Body of pancreas (tissue), 4 donors: Measurements from ENCODE around the gene ELL. TPM values are rescaled to one million over a fixed set of nuclear protein-coding genes. Genes with fewer than 3 reads are reported as not detected.

Experiments used
- ATAC-seq: fragments of 150-250 bp; one replicate; pipeline ENCODE4 v1.9.1; 2016
- DNase-seq, 4 donors: peaks; one replicate each; pipeline ENCODE4 v3.0.0-alpha.2; 2019
- H3K27ac ChIP-seq, 4 donors: fragments of 200-600 bp; sonication (generic); 1 replicate in 3 of 4; 2 replicates in 1 of 4; pipeline versions ENCODE4 v1.5.1 to v1.6.1; 2016 to 2019; ENCODE audit warnings: mild to moderate bottlenecking in 1 of 4, mixed read lengths in 1 of 4, moderate library complexity in 1 of 4
- H3K27me3 ChIP-seq, 2 donors: fragments of 200-600 bp; sonication (generic); one replicate each; pipeline ENCODE4 v1.6.0; 2016; ENCODE audit warnings: mild to moderate bottlenecking in 1 of 2
- H3K36me3 ChIP-seq, 2 donors: fragments of 200-600 bp; sonication (generic); replicated peaks in 1 of 2; 2 replicates each; pipeline ENCODE4 v1.5.1; 2016; ENCODE audit warnings: low read depth in 2 of 2; ENCODE audit not compliant: insufficient read depth in 1 of 2
- H3K4me1 ChIP-seq: fragments of 200-600 bp; sonication (generic); one replicate; pipeline ENCODE4 v1.6.0; 2016
- H3K4me3 ChIP-seq, 2 donors: fragments of 200-600 bp; sonication (generic); 1 replicate in 1 of 2; 2 replicates in 1 of 2; pipeline ENCODE4 v1.5.1; 2016 to 2019
- H3K9me3 ChIP-seq, 3 donors: fragments of 200-600 bp; sonication (generic); 1 replicate in 2 of 3; 2 replicates in 1 of 3; pipeline ENCODE4 v1.5.1; 2016
- CTCF ChIP-seq, 7 experiments: fragments of 450-650 bp in 4 of 7; fragments of 200-600 bp in 3 of 7; sonication (generic) in 3 of 7; IDR thresholded peaks; one replicate each; pipeline ENCODE4 v1.5.1; 2016 to 2019; ENCODE audit warnings: antibody characterized with exemption in 7 of 7
- POLR2A ChIP-seq, 3 donors: fragments of 450-650 bp; IDR thresholded peaks; one replicate each; pipeline ENCODE4 v1.6.1; 2016; ENCODE audit warnings: antibody characterized with exemption in 3 of 3, mild to moderate bottlenecking in 2 of 3
- WGBS, 2 donors: methylation state at CpG; one replicate each; pipeline ENCODE4 v1.1.5; 2017; 5-methylcytosine and 5-hydroxymethylcytosine counted together
- intact Hi-C: fragments of 100-400 bp; cut with DNase I; formaldehyde crosslinking; loops from one replicate; pipeline ENCODE4 v1.15.1; 2023
- total RNA-seq, 2 donors: library from RNA; depleted of rRNA; stranded (reverse); fragments of >200 nt; gene quantifications; one replicate each; pipeline ENCODE4 v1.1.0, GENCODE V29; 2016

The ELL gene
- total RNA-seq, 2 donors from 2014 or later, result 12.5 to 14.2 TPM

GRCh38 chr19:18439025-18439909 is 82.6 kb downstream of the ELL start:
- ATAC-seq, result peak; percentile 12
- 55 to 68% methylated on average over 9 to 13 of the region's 13 CpGs for WGBS, 2 donors

GRCh38 chr19:18438331-18439024 is 83.4 kb downstream of the ELL start:
- no peaks in the 10 kb centered on the region for H3K9me3 ChIP-seq
- DNase-seq (peak; percentile 56 to 76 (median 70)), ATAC-seq (peak; percentile 52)
- intact Hi-C loops, result no loop called here
- peaks cover 58% of the 10 kb centered on the region for H3K4me1 ChIP-seq
- no peak for TF ChIP-seq CTCF (IDR thresholded peaks at IDR 0.05)
- TF ChIP-seq POLR2A (IDR thresholded peaks at IDR 0.05), result peak; percentile 7 to 28 (median 15)
- peak overlapping the region; percentile 69 to 92 (median 87) for H3K27ac ChIP-seq
- 0 to 15% methylated on average over 1 to 24 of the region's 24 CpGs for WGBS, 2 donors
- H3K36me3 ChIP-seq, result peaks cover 0 to under 1% of the 10 kb centered on the region in 2 donors
- no peaks in the 10 kb centered on the region for H3K27me3 ChIP-seq
- no peak overlapping the region for H3K4me3 ChIP-seq

More at GRCh38 chr19:18439025-18439909, 82.6 kb downstream of the ELL start:
- TF ChIP-seq CTCF (IDR thresholded peaks at IDR 0.05) (peak in 1 of 7 experiments; percentile 9), POLR2A (IDR thresholded peaks at IDR 0.05) (no peak)
- Histone ChIP-seq H3K4me3 (no peak overlapping the region), H3K27ac (peak overlapping the region; percentile 69 to 92 (median 87)), H3K36me3 (peaks cover under 1 to 9% of the 10 kb centered on the region in 2 donors), H3K9me3 (no peaks in the 10 kb centered on the region), H3K27me3 (no peaks in the 10 kb centered on the region), H3K4me1 (peaks cover 54% of the 10 kb centered on the region)
- intact Hi-C loops, result no loop called here
- DNase-seq, result peak; percentile 56 to 74 (median 70)

- H3K9me3 ChIP-seq, result no peaks in the 10 kb centered on the region
- no peaks in the 10 kb centered on the region for H3K36me3 ChIP-seq
- TF ChIP-seq POLR2A (IDR thresholded peaks at IDR 0.05) (peak; percentile 15 to 45 (median 39)), CTCF (IDR thresholded peaks at IDR 0.05) (no peak)
- no peaks in the 10 kb centered on the region for H3K27me3 ChIP-seq
- H3K27ac ChIP-seq, result peak within 1 kb of the TSS; percentile 69 to 92 (median 87)
- H3K4me3 ChIP-seq, result peak within 1 kb of the TSS; percentile 22 to 27
- ATAC-seq (peak; percentile 44), DNase-seq (peak; percentile 58 to 66 (median 63))
- intact Hi-C loops, result no loop called here
- peaks cover 65% of the 10 kb centered on the region for H3K4me1 ChIP-seq
- 0% methylated on average over 69 of the region's 99 CpGs; no CpG with 5 or more reads in 1 of the 2 donors for WGBS, 2 donors
These were observed 84.2 kb downstream of the ELL start, which contains the start of gene ISYNA1 for GRCh38 chr19:18437491-18438330. TSS of gene ISYNA1 (minus strand) at chr19:18438133. CDS start at chr19:18437979, 154 bp downstream.

GRCh38 chr19:18436671-18437490 is 85.0 kb downstream of the ELL start:
- peak overlapping the region; percentile 53 to 92 (median 87) for H3K27ac ChIP-seq
- intact Hi-C loops, result no loop called here
- peaks cover 66% of the 10 kb centered on the region for H3K4me1 ChIP-seq
- H3K36me3 ChIP-seq, result no peaks in the 10 kb centered on the region
- peak; percentile 47 for ATAC-seq
- 47 to 70% methylated on average over 24 to 50 of the region's 67 CpGs for WGBS, 2 donors
- peak overlapping the region; percentile 22 to 27 for H3K4me3 ChIP-seq
- DNase-seq, result peak; percentile 75 to 83 (median 82)
- TF ChIP-seq POLR2A (IDR thresholded peaks at IDR 0.05) (no peak), CTCF (IDR thresholded peaks at IDR 0.05) (no peak)
- no peaks in the 10 kb centered on the region for H3K9me3 ChIP-seq
- H3K27me3 ChIP-seq, result no peaks in the 10 kb centered on the region
